ENCODE measurements around the gene THAP4. TPM values are rescaled to one million over a fixed set of nuclear protein-coding genes. Genes with fewer than 3 reads are reported as not detected.

The THAP4 gene
- total RNA-seq, 1 donor from 2014 or later, result 61.0 TPM

GRCh38 chr2:241584436-241584835 is 52.5 kb downstream of the THAP4 start:
- H3K9me3 Mint-ChIP-seq (ENCODE audit: low read depth), result peaks cover 51% of the 10 kb centered on the region
- no peak for DNase-seq (ENCODE audit: low spot score, unreplicated experiment)
- no peaks in the 10 kb centered on the region for H3K4me1 Mint-ChIP-seq (ENCODE audit: low read depth)
- peak overlapping the region; percentile 69 for H3K27ac Mint-ChIP-seq
- H3K36me3 Mint-ChIP-seq (ENCODE audit: insufficient read depth), result peaks cover 73% of the 10 kb centered on the region
- H3K4me3 Mint-ChIP-seq (ENCODE audit: low read depth), result no peak overlapping the region
- TF ChIP-seq CTCF (IDR thresholded peaks at IDR 0.05; ENCODE audit: unreplicated experiment), result no peak
- H3K27me3 Mint-ChIP-seq, result no peaks in the 10 kb centered on the region

- no peaks in the 10 kb centered on the region for H3K27me3 Mint-ChIP-seq
- DNase-seq (ENCODE audit: low spot score, unreplicated experiment), result no peak
- no peak for TF ChIP-seq CTCF (IDR thresholded peaks at IDR 0.05; ENCODE audit: unreplicated experiment)
- H3K4me1 Mint-ChIP-seq (ENCODE audit: low read depth), result no peaks in the 10 kb centered on the region
- peaks cover 78% of the 10 kb centered on the region for H3K36me3 Mint-ChIP-seq (ENCODE audit: insufficient read depth)
- peaks cover 42% of the 10 kb centered on the region for H3K9me3 Mint-ChIP-seq (ENCODE audit: low read depth)
- no peak overlapping the region for H3K27ac Mint-ChIP-seq
- no peak overlapping the region for H3K4me3 Mint-ChIP-seq (ENCODE audit: low read depth)
These were observed 54.2 kb downstream of the THAP4 start for GRCh38 chr2:241582806-241583205.

GRCh38 chr2:241582328-241582727 is 54.6 kb downstream of the THAP4 start:
- Mint-ChIP-seq H3K4me3 (ENCODE audit: low read depth) (no peak overlapping the region), H3K36me3 (ENCODE audit: insufficient read depth) (peaks cover 76% of the 10 kb centered on the region), H3K27me3 (no peaks in the 10 kb centered on the region), H3K27ac (no peak overlapping the region), H3K4me1 (ENCODE audit: low read depth) (no peaks in the 10 kb centered on the region), H3K9me3 (ENCODE audit: low read depth) (peaks cover 42% of the 10 kb centered on the region)
- DNase-seq (ENCODE audit: low spot score, unreplicated experiment), result no peak
- no peak for TF ChIP-seq CTCF (IDR thresholded peaks at IDR 0.05; ENCODE audit: unreplicated experiment)

- Mint-ChIP-seq H3K27ac (no peak overlapping the region), H3K27me3 (no peaks in the 10 kb centered on the region), H3K36me3 (ENCODE audit: insufficient read depth) (peaks cover 50% of the 10 kb centered on the region), H3K4me3 (ENCODE audit: low read depth) (no peak overlapping the region), H3K4me1 (ENCODE audit: low read depth) (no peaks in the 10 kb centered on the region), H3K9me3 (ENCODE audit: low read depth) (peaks cover 18% of the 10 kb centered on the region)
- DNase-seq (ENCODE audit: low spot score, unreplicated experiment), result no peak
- no peak for TF ChIP-seq CTCF (IDR thresholded peaks at IDR 0.05; ENCODE audit: unreplicated experiment)
These were observed 57.7 kb downstream of the THAP4 start for GRCh38 chr2:241579281-241579680.

- Mint-ChIP-seq H3K9me3 (ENCODE audit: low read depth) (peaks cover 11% of the 10 kb centered on the region), H3K4me1 (ENCODE audit: low read depth) (no peaks in the 10 kb centered on the region), H3K36me3 (ENCODE audit: insufficient read depth) (peaks cover 35% of the 10 kb centered on the region), H3K27me3 (no peaks in the 10 kb centered on the region), H3K4me3 (ENCODE audit: low read depth) (no peak overlapping the region), H3K27ac (no peak overlapping the region)
- TF ChIP-seq CTCF (IDR thresholded peaks at IDR 0.05; ENCODE audit: unreplicated experiment), result no peak
- no peak for DNase-seq (ENCODE audit: low spot score, unreplicated experiment)
These were observed 59.4 kb downstream of the THAP4 start for GRCh38 chr2:241577413-241578122.
